SJSA1 (cell line): ENCODE results near the gene OR6P1. TPM values are rescaled to one million over a fixed set of nuclear protein-coding genes. Genes with fewer than 3 reads are reported as not detected.

Experiments
- DNase-seq, 2 experiments: peaks; one replicate each; pipeline ENCODE4 v3.0.0-alpha.2; 2015 to 2020; ENCODE audit warnings: low spot score in 2 of 2, low read depth in 1 of 2
- H3K27ac ChIP-seq: fragments of 250-450 bp; sonication (Bioruptor Pico); 2 replicates; pipeline ENCODE4 v1.5.1; 2020; ENCODE audit warnings: mild to moderate bottlenecking, moderate library complexity
- H3K27me3 ChIP-seq: fragments of 250-450 bp; sonication (Bioruptor Pico); replicated peaks from 2 replicates; pipeline ENCODE4 v1.5.1; 2020; ENCODE audit warnings: mild to moderate bottlenecking, moderate library complexity
- H3K36me3 ChIP-seq: fragments of 250-450 bp; sonication (Bioruptor Pico); 2 replicates; pipeline ENCODE4 v1.5.1; 2020; ENCODE audit warnings: mild to moderate bottlenecking
- H3K4me1 ChIP-seq: fragments of 250-450 bp; sonication (Bioruptor Pico); replicated peaks from 2 replicates; pipeline ENCODE4 v1.6.1; 2021; ENCODE audit warnings: mild to moderate bottlenecking
- H3K4me3 ChIP-seq: fragments of 250-450 bp; sonication (Bioruptor Pico); 2 replicates; pipeline ENCODE4 v1.5.1; 2020; ENCODE audit warnings: mild to moderate bottlenecking
- H3K9me3 ChIP-seq: fragments of 250-450 bp; sonication (Bioruptor Pico); replicated peaks from 2 replicates; pipeline ENCODE4 v1.5.1; 2020; ENCODE audit warnings: mild to moderate bottlenecking
- total RNA-seq: library from RNA; depleted of rRNA; stranded (reverse); fragments of >200 nt; shearing (Covaris generic); gene quantifications from 2 replicates; pipeline ENCODE4 v1.2.3, GENCODE V29; 2014; rRNA removed

The OR6P1 gene
- total RNA-seq, result not detected in 2 replicates

GRCh38 chr1:158570480-158570879 is at the start of gene OR6P1:
TSS of gene OR6P1 (minus strand) at chr1:158570580. CDS start at chr1:158563604, 6,976 bp downstream.
- Histone ChIP-seq H3K36me3 (no peaks in the 10 kb centered on the region), H3K27me3 (0 out of 2 replicates have a peak, but pooled peaks cover 2% of the 10 kb centered on the region), H3K4me1 (no peaks in the 10 kb centered on the region), H3K4me3 (no peak within 1 kb of the TSS), H3K9me3 (no peaks in the 10 kb centered on the region), H3K27ac (no peak within 1 kb of the TSS)
- no peak for DNase-seq

- H3K27me3 ChIP-seq, result no peaks in the 10 kb centered on the region
- H3K9me3 ChIP-seq, result no peaks in the 10 kb centered on the region
- H3K4me1 ChIP-seq, result no peaks in the 10 kb centered on the region
- H3K36me3 ChIP-seq, result no peaks in the 10 kb centered on the region
- H3K4me3 ChIP-seq, result no peak overlapping the region
- no peak for DNase-seq
- no peak overlapping the region for H3K27ac ChIP-seq
Measured at GRCh38 chr1:158613764-158614163, 43.4 kb upstream of the OR6P1 start.

- no peaks in the 10 kb centered on the region for H3K27me3 ChIP-seq
- no peaks in the 10 kb centered on the region for H3K9me3 ChIP-seq
- H3K4me1 ChIP-seq, result no peaks in the 10 kb centered on the region
- H3K4me3 ChIP-seq, result no peak overlapping the region
- H3K27ac ChIP-seq, result no peak overlapping the region
- no peak for DNase-seq
- no peaks in the 10 kb centered on the region for H3K36me3 ChIP-seq
Measured at GRCh38 chr1:158611916-158612315, 41.5 kb upstream of the OR6P1 start.

- Histone ChIP-seq H3K27ac (no peak overlapping the region), H3K4me3 (no peak overlapping the region), H3K27me3 (no peaks in the 10 kb centered on the region), H3K36me3 (no peaks in the 10 kb centered on the region), H3K9me3 (no peaks in the 10 kb centered on the region), H3K4me1 (no peaks in the 10 kb centered on the region)
- DNase-seq, result no peak
Measured at GRCh38 chr1:158607296-158607695, 36.9 kb upstream of the OR6P1 start.

- Histone ChIP-seq H3K4me1 (no peaks in the 10 kb centered on the region), H3K27ac (no peak within 1 kb of the TSS), H3K27me3 (no peaks in the 10 kb centered on the region), H3K9me3 (no peaks in the 10 kb centered on the region), H3K36me3 (no peaks in the 10 kb centered on the region), H3K4me3 (no peak within 1 kb of the TSS)
- DNase-seq, result no peak
Measured at GRCh38 chr1:158604968-158605367, 34.6 kb upstream of the OR6P1 start, which contains the start of gene OR10Z1. TSS of gene OR10Z1 (plus strand) at chr1:158605268. CDS start at chr1:158606439, 1,171 bp downstream.

- H3K9me3 ChIP-seq, result 0 out of 2 replicates have a peak, but pooled peaks cover 2% of the 10 kb centered on the region
- no peaks in the 10 kb centered on the region for H3K4me1 ChIP-seq
- DNase-seq, result no peak
- H3K27me3 ChIP-seq, result no peaks in the 10 kb centered on the region
- no peak overlapping the region for H3K27ac ChIP-seq
- no peaks in the 10 kb centered on the region for H3K36me3 ChIP-seq
- no peak overlapping the region for H3K4me3 ChIP-seq
Measured at GRCh38 chr1:158600735-158601134, 30.4 kb upstream of the OR6P1 start.

GRCh38 chr1:158586942-158587341 is 16.6 kb upstream of the OR6P1 start:
- Histone ChIP-seq H3K4me3 (no peak overlapping the region), H3K4me1 (no peaks in the 10 kb centered on the region), H3K36me3 (no peaks in the 10 kb centered on the region), H3K27me3 (no peaks in the 10 kb centered on the region), H3K9me3 (no peaks in the 10 kb centered on the region), H3K27ac (no peak overlapping the region)
- no peak for DNase-seq

GRCh38 chr1:158583962-158584361 is 13.6 kb upstream of the OR6P1 start:
- Histone ChIP-seq H3K4me1 (no peaks in the 10 kb centered on the region), H3K27me3 (no peaks in the 10 kb centered on the region), H3K27ac (no peak overlapping the region), H3K36me3 (no peaks in the 10 kb centered on the region), H3K4me3 (no peak overlapping the region), H3K9me3 (no peaks in the 10 kb centered on the region)
- DNase-seq, result no peak

- no peaks in the 10 kb centered on the region; the same call in 1 of the 2 replicates for H3K9me3 ChIP-seq
- no peak within 1 kb of the TSS for H3K4me3 ChIP-seq
- no peaks in the 10 kb centered on the region for H3K27me3 ChIP-seq
- H3K4me1 ChIP-seq, result no peaks in the 10 kb centered on the region
- no peak for DNase-seq
- no peak within 1 kb of the TSS for H3K27ac ChIP-seq
- no peaks in the 10 kb centered on the region for H3K36me3 ChIP-seq
Measured at GRCh38 chr1:158579733-158580132, 9.4 kb upstream of the OR6P1 start, which contains the start of gene OR10X1. TSS of gene OR10X1 (minus strand) at chr1:158579899. CDS start at chr1:158579899, 0 bp downstream.

GRCh38 chr1:158577561-158577960 is 7.2 kb upstream of the OR6P1 start:
- Histone ChIP-seq H3K4me1 (no peaks in the 10 kb centered on the region), H3K27ac (no peak overlapping the region), H3K27me3 (no peaks in the 10 kb centered on the region), H3K9me3 (no peaks in the 10 kb centered on the region; the same call in 1 of the 2 replicates), H3K36me3 (no peaks in the 10 kb centered on the region), H3K4me3 (no peak overlapping the region)
- no peak for DNase-seq

- no peak for DNase-seq
- H3K27me3 ChIP-seq, result 0 out of 2 replicates have a peak, but pooled peaks cover 2% of the 10 kb centered on the region
- H3K36me3 ChIP-seq, result no peaks in the 10 kb centered on the region
- H3K9me3 ChIP-seq, result no peaks in the 10 kb centered on the region
- H3K4me1 ChIP-seq, result no peaks in the 10 kb centered on the region
- no peak overlapping the region for H3K27ac ChIP-seq
- no peak overlapping the region for H3K4me3 ChIP-seq
Measured at GRCh38 chr1:158572226-158572625, 1.8 kb upstream of the OR6P1 start.

- Histone ChIP-seq H3K9me3 (no peaks in the 10 kb centered on the region), H3K27ac (no peak overlapping the region), H3K4me1 (no peaks in the 10 kb centered on the region), H3K36me3 (no peaks in the 10 kb centered on the region), H3K4me3 (no peak overlapping the region), H3K27me3 (no peaks in the 10 kb centered on the region)
- no peak for DNase-seq
Measured at GRCh38 chr1:158564608-158565007, 5.8 kb downstream of the OR6P1 start.

- no peaks in the 10 kb centered on the region for H3K36me3 ChIP-seq
- H3K27ac ChIP-seq, result no peak overlapping the region
- H3K4me3 ChIP-seq, result no peak overlapping the region
- H3K9me3 ChIP-seq, result no peaks in the 10 kb centered on the region
- DNase-seq, result no peak
- H3K27me3 ChIP-seq, result no peaks in the 10 kb centered on the region
- no peaks in the 10 kb centered on the region for H3K4me1 ChIP-seq
Measured at GRCh38 chr1:158563853-158564252, 6.5 kb downstream of the OR6P1 start.

- no peaks in the 10 kb centered on the region for H3K36me3 ChIP-seq
- H3K27ac ChIP-seq, result no peak overlapping the region
- DNase-seq, result no peak
- no peaks in the 10 kb centered on the region for H3K4me1 ChIP-seq
- no peaks in the 10 kb centered on the region for H3K9me3 ChIP-seq
- no peaks in the 10 kb centered on the region for H3K27me3 ChIP-seq
- H3K4me3 ChIP-seq, result no peak overlapping the region
Measured at GRCh38 chr1:158559696-158560095, 10.7 kb downstream of the OR6P1 start.

GRCh38 chr1:158554352-158554751 is 16.0 kb downstream of the OR6P1 start, which contains the start of gene OR6Y1:
TSS of gene OR6Y1 (minus strand) at chr1:158554405. CDS start at chr1:158548105, 6,300 bp downstream.
- Histone ChIP-seq H3K9me3 (no peaks in the 10 kb centered on the region), H3K27me3 (no peaks in the 10 kb centered on the region), H3K4me1 (no peaks in the 10 kb centered on the region), H3K4me3 (no peak within 1 kb of the TSS), H3K36me3 (no peaks in the 10 kb centered on the region), H3K27ac (no peak within 1 kb of the TSS)
- DNase-seq, result no peak
